ENCODE data around the gene OR9A2.
"Not testable (repeated sequence)": the region's sequence is repeated elsewhere in the genome, so short reads cannot be mapped to it uniquely, and the experiment has no call there.

The OR9A2 gene

DNA sequence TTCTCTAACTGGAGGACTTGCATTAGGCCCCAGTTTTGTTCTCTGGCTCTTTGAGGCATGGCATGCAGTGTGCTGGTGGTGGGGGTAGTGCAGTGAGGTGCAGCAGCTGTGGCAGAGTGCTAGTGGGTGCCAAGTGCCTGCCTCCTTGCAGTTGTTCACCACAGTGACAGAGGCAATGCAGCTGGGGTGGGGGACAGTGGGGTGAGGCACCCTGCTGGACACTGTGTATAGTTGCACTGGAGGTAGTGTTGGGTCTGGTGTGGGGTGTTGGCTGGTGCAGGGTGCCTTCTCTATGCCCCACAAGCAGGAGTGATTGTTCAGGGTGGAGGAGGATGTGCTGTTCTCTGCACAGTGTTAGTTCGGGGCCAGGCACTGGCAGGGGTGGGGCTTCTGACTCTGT lies 43.1 kb downstream of the OR9A2 start:
- no peak for DNase-seq (ENCODE audit: low spot score)

DNA sequence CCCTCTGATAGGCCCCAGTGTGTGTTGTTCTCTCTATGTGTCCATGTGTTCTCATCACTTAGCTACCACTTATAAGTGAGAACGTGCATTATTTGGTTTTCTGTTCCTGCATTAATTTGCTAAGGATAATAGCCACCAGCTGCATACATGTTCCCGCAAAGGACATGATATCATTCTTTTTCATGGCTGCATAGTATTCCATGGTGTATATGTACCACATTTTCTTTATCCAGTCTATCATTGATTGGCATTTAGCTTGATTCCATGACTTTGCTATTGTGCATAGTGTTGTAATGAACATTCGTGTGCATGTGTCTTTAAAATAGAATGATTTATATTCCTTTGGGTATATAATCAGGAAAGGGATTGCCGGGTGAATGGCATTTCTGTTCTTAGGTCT lies 48.5 kb downstream of the OR9A2 start:
- not testable (repeated sequence) for DNase-seq (ENCODE audit: low spot score)

More for the DNA sequence above, 43.1 kb downstream of the OR9A2 start:
- TF ChIP-seq, protein P1, sequence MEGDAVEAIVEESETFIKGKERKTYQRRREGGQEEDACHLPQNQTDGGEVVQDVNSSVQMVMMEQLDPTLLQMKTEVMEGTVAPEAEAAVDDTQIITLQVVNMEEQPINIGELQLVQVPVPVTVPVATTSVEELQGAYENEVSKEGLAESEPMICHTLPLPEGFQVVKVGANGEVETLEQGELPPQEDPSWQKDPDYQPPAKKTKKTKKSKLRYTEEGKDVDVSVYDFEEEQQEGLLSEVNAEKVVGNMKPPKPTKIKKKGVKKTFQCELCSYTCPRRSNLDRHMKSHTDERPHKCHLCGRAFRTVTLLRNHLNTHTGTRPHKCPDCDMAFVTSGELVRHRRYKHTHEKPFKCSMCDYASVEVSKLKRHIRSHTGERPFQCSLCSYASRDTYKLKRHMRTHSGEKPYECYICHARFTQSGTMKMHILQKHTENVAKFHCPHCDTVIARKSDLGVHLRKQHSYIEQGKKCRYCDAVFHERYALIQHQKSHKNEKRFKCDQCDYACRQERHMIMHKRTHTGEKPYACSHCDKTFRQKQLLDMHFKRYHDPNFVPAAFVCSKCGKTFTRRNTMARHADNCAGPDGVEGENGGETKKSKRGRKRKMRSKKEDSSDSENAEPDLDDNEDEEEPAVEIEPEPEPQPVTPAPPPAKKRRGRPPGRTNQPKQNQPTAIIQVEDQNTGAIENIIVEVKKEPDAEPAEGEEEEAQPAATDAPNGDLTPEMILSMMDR (IDR thresholded peaks at IDR 0.05; ENCODE audit: extremely low read depth, missing control alignments): no peak

Data from GM20000 (cell line).